Upper lobe of left lung (tissue), 6 donors: ENCODE data around the gene DUSP2. TPM values are rescaled to one million over a fixed set of nuclear protein-coding genes. Genes with fewer than 3 reads are reported as not detected.

Experiments
- ATAC-seq, 2 donors: fragments of 200-7000 bp; cut with Tn5 transposase; one replicate each; pipeline ENCODE4 v1.9.1; 2022; ENCODE audit warnings: mild to moderate bottlenecking in 2 of 2, moderate library complexity in 2 of 2; ENCODE audit not compliant: low FRiP score in 2 of 2
- DNase-seq, 2 donors: peaks; one replicate each; pipeline ENCODE4 v3.0.0-alpha.2; 2019 to 2020
- H3K27ac ChIP-seq, 4 donors: fragments of 200-600 bp; sonication (generic); one replicate each; pipeline ENCODE4 v1.5.1; 2016 to 2019
- H3K27me3 ChIP-seq, 4 donors: fragments of 200-600 bp; sonication (generic); one replicate each; pipeline ENCODE4 v1.5.1; 2017 to 2019
- H3K36me3 ChIP-seq, 4 donors: fragments of 200-600 bp; sonication (generic); one replicate each; pipeline ENCODE4 v1.5.1; 2016 to 2019
- H3K4me1 ChIP-seq, 4 donors: fragments of 200-600 bp; sonication (generic); one replicate each; pipeline ENCODE4 v1.5.1; 2018 to 2019
- H3K4me3 ChIP-seq, 4 donors: fragments of 200-600 bp; sonication (generic); one replicate each; pipeline ENCODE4 v1.5.1; 2017 to 2019; ENCODE audit warnings: mild to moderate bottlenecking in 2 of 4, moderate library complexity in 1 of 4
- H3K9me3 ChIP-seq, 4 donors: fragments of 200-600 bp; sonication (generic); one replicate each; pipeline ENCODE4 v1.5.1; 2018 to 2019
- EP300 ChIP-seq, 4 donors: sonication (generic); formaldehyde crosslinking; IDR thresholded peaks; one replicate each; pipeline ENCODE4 v1.5.1; 2017; ENCODE audit warnings: antibody characterized with exemption in 4 of 4, control low read depth in 2 of 4
- POLR2A ChIP-seq, 4 donors: fragments of 450-650 bp; IDR thresholded peaks; one replicate each; pipeline ENCODE4 v1.5.1; 2016 to 2017; ENCODE audit warnings: antibody characterized with exemption in 4 of 4, mild to moderate bottlenecking in 2 of 4
- POLR2AphosphoS5 ChIP-seq, 2 donors: sonication (generic); formaldehyde crosslinking; IDR thresholded peaks; one replicate each; pipeline ENCODE4 v1.5.1; 2017; ENCODE audit warnings: antibody characterized with exemption in 2 of 2
- WGBS, 2 donors: methylation state at CpG; one replicate each; pipeline ENCODE4 v1.1.5; 2017 to 2018; 5-methylcytosine and 5-hydroxymethylcytosine counted together
- total RNA-seq, 6 donors: library from RNA; depleted of rRNA in 4 of 6; stranded (reverse); fragments of >200 nt in 4 of 6; gene quantifications; one replicate each; pipeline versions ENCODE4 v1.1.0 to v1.2.1, GENCODE V29; 2016 to 2021
- TF ChIP-seq, protein P1 (sequence below), 6 experiments: fragments of 450-650 bp in 4 of 6; fragments of 200-600 bp in 2 of 6; sonication (generic) in 2 of 6; IDR thresholded peaks; one replicate each; pipeline ENCODE4 v1.5.1; 2016 to 2019; ENCODE audit warnings: antibody characterized with exemption in 6 of 6
- donor health status: DM: no; HTN: no; CAD: no; lungs with moderate emphysema.
- donor health status: DM: no; HTN: yes; CAD: no; lungs with severe emphysema.

Gene DUSP2
- total RNA-seq, 6 donors from 2014 or later: 6.9 to 21.0 (median 12.5) TPM

DNA sequence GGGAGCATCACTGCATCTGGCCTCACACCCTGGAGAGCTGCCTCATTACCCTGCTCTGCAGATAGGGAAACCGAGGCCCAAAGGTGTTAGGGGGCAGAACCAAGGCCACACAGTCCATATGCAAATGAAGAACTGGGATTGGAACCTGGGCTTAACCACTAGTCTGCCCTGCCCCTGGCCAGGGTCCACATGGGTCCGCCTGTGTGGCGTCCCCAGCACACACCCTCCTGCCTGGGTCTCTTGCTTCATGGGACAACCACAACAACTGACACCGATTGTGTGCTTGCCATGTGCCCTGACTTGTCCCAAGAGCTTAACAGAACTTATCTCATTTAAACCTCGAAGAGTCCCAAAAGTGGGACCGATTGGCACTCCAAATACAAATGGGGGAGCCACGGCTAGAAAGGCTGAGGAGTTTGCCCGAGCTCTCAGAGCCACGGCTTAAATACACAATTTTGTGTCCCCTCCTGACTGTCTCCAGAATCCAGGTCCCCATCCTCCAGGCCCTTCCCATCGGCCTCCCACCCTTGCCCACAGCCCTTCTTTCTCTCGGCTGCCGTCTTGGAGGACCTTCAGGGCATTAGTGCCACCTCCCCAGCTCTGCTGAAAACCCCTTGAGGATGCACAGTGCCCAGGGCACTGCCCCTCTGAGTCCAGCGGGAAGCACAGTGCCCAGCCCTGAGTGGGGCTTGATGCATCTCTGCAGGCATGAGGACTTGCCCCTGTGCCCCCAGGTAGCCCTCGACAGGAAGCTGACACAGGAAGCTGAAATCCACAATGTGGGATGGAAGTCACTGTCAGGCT is 5.8 kb upstream of the DUSP2 start:
- TF ChIP-seq POLR2AphosphoS5 (IDR thresholded peaks at IDR 0.05) (no peak), EP300 (IDR thresholded peaks at IDR 0.05) (no peak), POLR2A (IDR thresholded peaks at IDR 0.05) (no peak)
- TF ChIP-seq, protein P1, sequence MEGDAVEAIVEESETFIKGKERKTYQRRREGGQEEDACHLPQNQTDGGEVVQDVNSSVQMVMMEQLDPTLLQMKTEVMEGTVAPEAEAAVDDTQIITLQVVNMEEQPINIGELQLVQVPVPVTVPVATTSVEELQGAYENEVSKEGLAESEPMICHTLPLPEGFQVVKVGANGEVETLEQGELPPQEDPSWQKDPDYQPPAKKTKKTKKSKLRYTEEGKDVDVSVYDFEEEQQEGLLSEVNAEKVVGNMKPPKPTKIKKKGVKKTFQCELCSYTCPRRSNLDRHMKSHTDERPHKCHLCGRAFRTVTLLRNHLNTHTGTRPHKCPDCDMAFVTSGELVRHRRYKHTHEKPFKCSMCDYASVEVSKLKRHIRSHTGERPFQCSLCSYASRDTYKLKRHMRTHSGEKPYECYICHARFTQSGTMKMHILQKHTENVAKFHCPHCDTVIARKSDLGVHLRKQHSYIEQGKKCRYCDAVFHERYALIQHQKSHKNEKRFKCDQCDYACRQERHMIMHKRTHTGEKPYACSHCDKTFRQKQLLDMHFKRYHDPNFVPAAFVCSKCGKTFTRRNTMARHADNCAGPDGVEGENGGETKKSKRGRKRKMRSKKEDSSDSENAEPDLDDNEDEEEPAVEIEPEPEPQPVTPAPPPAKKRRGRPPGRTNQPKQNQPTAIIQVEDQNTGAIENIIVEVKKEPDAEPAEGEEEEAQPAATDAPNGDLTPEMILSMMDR (IDR thresholded peaks at IDR 0.05): no peak
- DNase-seq (no peak), ATAC-seq (no peak)
- WGBS, 2 donors: 93 to 99% methylated on average over 10 to 13 of the region's 14 CpGs
- no peak overlapping the region for H3K27ac ChIP-seq
- H3K4me3 ChIP-seq: no peak overlapping the region
- peaks cover 0 to 27% (median 12%) of the 10 kb centered on the region in 4 donors for H3K4me1 ChIP-seq
- no peaks in the 10 kb centered on the region for H3K36me3 ChIP-seq
- no peaks in the 10 kb centered on the region for H3K27me3 ChIP-seq
- H3K9me3 ChIP-seq: no peaks in the 10 kb centered on the region

- no peak overlapping the region for H3K4me3 ChIP-seq
- WGBS, 2 donors: 92 to 96% methylated on average over 5 to 6 of the region's 6 CpGs
- peak in 1 of 2 donors; percentile 37 for DNase-seq
- no peak overlapping the region for H3K27ac ChIP-seq
- H3K27me3 ChIP-seq: peaks cover 0 to under 1% (median 0%) of the 10 kb centered on the region in 4 donors
- H3K9me3 ChIP-seq: no peaks in the 10 kb centered on the region
- no peak for ATAC-seq
- H3K36me3 ChIP-seq: no peaks in the 10 kb centered on the region
- TF ChIP-seq, protein P1 (IDR thresholded peaks at IDR 0.05): no peak
- no peak for TF ChIP-seq EP300 (IDR thresholded peaks at IDR 0.05)
- no peak for TF ChIP-seq POLR2AphosphoS5 (IDR thresholded peaks at IDR 0.05)
- TF ChIP-seq POLR2A (IDR thresholded peaks at IDR 0.05): no peak
- peaks cover 3 to 36% (median 17%) of the 10 kb centered on the region in 4 donors for H3K4me1 ChIP-seq
Observed at GRCh38 chr2:96150007-96150640, 4.9 kb upstream of the DUSP2 start.

DNA sequence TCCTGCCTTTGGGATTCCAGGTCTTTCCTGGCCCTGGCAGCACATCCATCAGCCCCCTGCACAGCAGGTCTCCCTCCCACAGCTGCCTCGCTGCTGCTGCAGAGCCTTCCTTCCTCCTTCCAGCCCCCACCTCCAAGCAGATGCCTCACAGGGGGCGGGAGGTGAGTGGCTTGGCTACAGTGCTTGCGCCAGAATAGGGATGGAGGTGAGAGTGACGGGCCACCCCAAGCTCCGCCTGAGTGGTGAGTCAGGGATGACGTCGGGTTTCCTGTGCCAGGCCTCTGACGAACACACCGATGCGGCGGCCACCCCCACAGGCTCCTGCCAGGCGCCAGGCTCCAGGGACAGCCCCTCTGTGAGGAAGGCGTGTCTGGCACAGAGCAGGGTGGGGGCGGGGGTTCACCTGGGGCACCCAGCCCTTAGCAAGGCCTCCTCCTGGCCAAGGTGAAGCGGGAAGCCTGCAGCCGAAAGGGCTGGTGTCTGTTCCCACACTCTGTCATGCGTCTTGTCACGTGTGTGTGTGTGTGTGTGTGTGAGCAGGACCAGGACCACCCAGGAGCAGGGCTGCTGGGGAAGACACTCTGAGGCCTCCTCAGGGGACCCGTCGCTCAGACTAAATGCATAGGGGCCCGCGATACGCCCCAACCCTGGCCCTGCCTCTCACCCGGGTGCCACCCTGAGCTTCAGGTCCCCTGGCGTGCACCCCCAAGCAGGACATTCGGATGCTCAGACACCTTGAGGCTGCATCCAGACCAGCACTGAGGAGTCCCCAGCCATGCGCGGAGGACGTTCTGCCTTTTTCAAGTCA is 3.4 kb upstream of the DUSP2 start:
- peaks cover 0 to 5% (median 0%) of the 10 kb centered on the region in 4 donors for H3K27me3 ChIP-seq
- no peak overlapping the region for H3K4me3 ChIP-seq
- no peaks in the 10 kb centered on the region for H3K9me3 ChIP-seq
- H3K27ac ChIP-seq: peak overlapping the region in 2 of 4 donors; percentile 62 to 64
- H3K4me1 ChIP-seq: peaks cover 12 to 50% (median 27%) of the 10 kb centered on the region in 4 donors
- peak; percentile 89 for DNase-seq
- 42 to 52% methylated on average over 15 to 26 of the region's 29 CpGs for WGBS, 2 donors
- ATAC-seq: peak; percentile 51 to 55
- no peaks in the 10 kb centered on the region for H3K36me3 ChIP-seq
- TF ChIP-seq EP300 (IDR thresholded peaks at IDR 0.05) (peak in 1 of 4 donors; percentile 19), POLR2AphosphoS5 (IDR thresholded peaks at IDR 0.05) (peak; percentile 58 to 72), POLR2A (IDR thresholded peaks at IDR 0.05) (peak in 2 of 4 donors; percentile 33 to 60)
- TF ChIP-seq, protein P1 (IDR thresholded peaks at IDR 0.05): no peak

DNA sequence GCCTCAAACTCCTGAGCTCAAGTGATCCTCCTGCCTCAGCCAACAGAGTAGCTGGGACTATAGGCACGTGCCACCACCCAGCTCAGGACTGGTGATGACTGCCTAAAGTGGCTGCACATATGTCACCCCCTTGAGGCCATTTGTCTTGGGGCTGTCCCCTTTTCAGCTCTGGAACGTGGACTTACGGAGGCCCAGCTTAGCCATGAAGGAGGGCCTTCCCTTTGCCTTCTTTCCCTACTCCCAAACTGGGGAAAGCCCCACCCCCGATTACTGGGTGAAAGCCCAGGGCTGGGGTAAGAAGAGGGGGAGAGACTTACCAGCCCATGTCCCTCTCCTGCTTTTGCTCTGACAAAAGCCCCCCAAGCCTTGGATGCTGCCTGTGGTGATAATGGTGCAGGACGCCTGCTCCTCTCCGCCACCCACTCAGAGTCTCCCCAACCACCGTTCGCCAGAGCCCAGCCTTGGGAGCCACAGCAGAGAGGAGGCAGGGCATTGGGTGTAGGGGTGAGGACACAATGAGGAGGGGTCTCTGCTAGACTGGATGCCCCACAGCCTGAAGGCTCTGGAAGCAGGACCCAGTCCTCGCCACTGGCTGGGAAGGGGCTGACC is 2.5 kb upstream of the DUSP2 start:
- DNase-seq (peak in 1 of 2 donors; percentile 18), ATAC-seq (no peak)
- Histone ChIP-seq H3K36me3 (no peaks in the 10 kb centered on the region), H3K27me3 (peaks cover 0 to 5% (median 0%) of the 10 kb centered on the region in 4 donors), H3K4me3 (no peak overlapping the region), H3K4me1 (peaks cover 12 to 50% (median 27%) of the 10 kb centered on the region in 4 donors), H3K9me3 (no peaks in the 10 kb centered on the region), H3K27ac (peak overlapping the region in 2 of 4 donors; percentile 62 to 64)
- TF ChIP-seq, protein P1 (IDR thresholded peaks at IDR 0.05): no peak
- TF ChIP-seq POLR2A (IDR thresholded peaks at IDR 0.05) (no peak), POLR2AphosphoS5 (IDR thresholded peaks at IDR 0.05) (no peak), EP300 (IDR thresholded peaks at IDR 0.05) (no peak)
- 79 to 81% methylated on average over 6 to 9 of the region's 9 CpGs for WGBS, 2 donors
